ENCODE measurements around the gene NDOR1. TPM values are rescaled to one million over a fixed set of nuclear protein-coding genes. Genes with fewer than 3 reads are reported as not detected.

NDOR1 gene
- total and polyA plus RNA-seq, 2 of the 8 experiments (the other 6 are each of a cell fraction or from before 2014, with no cell fraction given) = 25.7 to 32.3 TPM

DNA sequence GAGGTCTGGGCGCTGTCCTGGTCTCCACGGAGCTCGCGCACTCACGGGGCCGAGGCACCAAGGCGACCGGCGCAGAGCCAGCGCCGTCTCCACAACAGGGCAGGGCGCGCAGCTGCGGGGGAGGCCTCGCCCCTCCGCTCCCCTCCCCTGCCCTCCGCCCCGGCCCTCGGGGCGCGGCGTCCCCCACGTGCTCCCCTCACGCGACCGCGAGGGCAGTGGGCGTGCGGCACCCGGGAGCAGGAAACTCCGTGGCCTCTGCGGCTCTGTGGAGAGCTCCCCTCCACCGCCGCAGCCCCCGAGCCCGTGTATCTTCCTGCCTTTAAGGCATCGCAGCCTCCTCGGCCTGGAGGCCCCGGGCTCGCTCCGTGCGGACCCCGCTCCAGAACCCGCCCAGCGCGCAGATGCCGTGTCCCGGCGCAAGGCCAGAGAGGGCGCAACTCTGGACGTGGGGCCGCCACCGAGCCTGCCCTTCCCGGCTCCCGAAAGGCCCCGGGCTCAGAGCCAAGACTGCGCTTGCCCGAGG lies 34.9 kb downstream of the NDOR1 start (continued):
- TF ChIP-seq, protein P1, sequence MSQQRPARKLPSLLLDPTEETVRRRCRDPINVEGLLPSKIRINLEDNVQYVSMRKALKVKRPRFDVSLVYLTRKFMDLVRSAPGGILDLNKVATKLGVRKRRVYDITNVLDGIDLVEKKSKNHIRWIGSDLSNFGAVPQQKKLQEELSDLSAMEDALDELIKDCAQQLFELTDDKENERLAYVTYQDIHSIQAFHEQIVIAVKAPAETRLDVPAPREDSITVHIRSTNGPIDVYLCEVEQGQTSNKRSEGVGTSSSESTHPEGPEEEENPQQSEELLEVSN (IDR thresholded peaks at IDR 0.05) = peak; percentile 14; the same call in 1 of the 2 replicates
- TF ChIP-seq, protein P2, sequence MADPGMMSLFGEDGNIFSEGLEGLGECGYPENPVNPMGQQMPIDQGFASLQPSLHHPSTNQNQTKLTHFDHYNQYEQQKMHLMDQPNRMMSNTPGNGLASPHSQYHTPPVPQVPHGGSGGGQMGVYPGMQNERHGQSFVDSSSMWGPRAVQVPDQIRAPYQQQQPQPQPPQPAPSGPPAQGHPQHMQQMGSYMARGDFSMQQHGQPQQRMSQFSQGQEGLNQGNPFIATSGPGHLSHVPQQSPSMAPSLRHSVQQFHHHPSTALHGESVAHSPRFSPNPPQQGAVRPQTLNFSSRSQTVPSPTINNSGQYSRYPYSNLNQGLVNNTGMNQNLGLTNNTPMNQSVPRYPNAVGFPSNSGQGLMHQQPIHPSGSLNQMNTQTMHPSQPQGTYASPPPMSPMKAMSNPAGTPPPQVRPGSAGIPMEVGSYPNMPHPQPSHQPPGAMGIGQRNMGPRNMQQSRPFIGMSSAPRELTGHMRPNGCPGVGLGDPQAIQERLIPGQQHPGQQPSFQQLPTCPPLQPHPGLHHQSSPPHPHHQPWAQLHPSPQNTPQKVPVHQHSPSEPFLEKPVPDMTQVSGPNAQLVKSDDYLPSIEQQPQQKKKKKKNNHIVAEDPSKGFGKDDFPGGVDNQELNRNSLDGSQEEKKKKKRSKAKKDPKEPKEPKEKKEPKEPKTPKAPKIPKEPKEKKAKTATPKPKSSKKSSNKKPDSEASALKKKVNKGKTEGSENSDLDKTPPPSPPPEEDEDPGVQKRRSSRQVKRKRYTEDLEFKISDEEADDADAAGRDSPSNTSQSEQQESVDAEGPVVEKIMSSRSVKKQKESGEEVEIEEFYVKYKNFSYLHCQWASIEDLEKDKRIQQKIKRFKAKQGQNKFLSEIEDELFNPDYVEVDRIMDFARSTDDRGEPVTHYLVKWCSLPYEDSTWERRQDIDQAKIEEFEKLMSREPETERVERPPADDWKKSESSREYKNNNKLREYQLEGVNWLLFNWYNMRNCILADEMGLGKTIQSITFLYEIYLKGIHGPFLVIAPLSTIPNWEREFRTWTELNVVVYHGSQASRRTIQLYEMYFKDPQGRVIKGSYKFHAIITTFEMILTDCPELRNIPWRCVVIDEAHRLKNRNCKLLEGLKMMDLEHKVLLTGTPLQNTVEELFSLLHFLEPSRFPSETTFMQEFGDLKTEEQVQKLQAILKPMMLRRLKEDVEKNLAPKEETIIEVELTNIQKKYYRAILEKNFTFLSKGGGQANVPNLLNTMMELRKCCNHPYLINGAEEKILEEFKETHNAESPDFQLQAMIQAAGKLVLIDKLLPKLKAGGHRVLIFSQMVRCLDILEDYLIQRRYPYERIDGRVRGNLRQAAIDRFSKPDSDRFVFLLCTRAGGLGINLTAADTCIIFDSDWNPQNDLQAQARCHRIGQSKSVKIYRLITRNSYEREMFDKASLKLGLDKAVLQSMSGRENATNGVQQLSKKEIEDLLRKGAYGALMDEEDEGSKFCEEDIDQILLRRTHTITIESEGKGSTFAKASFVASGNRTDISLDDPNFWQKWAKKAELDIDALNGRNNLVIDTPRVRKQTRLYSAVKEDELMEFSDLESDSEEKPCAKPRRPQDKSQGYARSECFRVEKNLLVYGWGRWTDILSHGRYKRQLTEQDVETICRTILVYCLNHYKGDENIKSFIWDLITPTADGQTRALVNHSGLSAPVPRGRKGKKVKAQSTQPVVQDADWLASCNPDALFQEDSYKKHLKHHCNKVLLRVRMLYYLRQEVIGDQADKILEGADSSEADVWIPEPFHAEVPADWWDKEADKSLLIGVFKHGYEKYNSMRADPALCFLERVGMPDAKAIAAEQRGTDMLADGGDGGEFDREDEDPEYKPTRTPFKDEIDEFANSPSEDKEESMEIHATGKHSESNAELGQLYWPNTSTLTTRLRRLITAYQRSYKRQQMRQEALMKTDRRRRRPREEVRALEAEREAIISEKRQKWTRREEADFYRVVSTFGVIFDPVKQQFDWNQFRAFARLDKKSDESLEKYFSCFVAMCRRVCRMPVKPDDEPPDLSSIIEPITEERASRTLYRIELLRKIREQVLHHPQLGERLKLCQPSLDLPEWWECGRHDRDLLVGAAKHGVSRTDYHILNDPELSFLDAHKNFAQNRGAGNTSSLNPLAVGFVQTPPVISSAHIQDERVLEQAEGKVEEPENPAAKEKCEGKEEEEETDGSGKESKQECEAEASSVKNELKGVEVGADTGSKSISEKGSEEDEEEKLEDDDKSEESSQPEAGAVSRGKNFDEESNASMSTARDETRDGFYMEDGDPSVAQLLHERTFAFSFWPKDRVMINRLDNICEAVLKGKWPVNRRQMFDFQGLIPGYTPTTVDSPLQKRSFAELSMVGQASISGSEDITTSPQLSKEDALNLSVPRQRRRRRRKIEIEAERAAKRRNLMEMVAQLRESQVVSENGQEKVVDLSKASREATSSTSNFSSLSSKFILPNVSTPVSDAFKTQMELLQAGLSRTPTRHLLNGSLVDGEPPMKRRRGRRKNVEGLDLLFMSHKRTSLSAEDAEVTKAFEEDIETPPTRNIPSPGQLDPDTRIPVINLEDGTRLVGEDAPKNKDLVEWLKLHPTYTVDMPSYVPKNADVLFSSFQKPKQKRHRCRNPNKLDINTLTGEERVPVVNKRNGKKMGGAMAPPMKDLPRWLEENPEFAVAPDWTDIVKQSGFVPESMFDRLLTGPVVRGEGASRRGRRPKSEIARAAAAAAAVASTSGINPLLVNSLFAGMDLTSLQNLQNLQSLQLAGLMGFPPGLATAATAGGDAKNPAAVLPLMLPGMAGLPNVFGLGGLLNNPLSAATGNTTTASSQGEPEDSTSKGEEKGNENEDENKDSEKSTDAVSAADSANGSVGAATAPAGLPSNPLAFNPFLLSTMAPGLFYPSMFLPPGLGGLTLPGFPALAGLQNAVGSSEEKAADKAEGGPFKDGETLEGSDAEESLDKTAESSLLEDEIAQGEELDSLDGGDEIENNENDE (IDR thresholded peaks at IDR 0.05; ENCODE audit: insufficient replicate concordance, low read length) = no peak
- TF ChIP-seq MAX (IDR thresholded peaks at IDR 0.05) = peak; percentile 73; the same call in 1 of the 2 replicates

All from H1 (cell line).